DOHH2 (cell line): ENCODE data around the gene RSPH6A.

Source experiments
- H3F3A ChIP-seq: fragments of 200-600 bp; sonication (generic), shearing (Covaris generic); 2 replicates; pipeline ENCODE4 v1.6.0; 2016; ENCODE audit warnings: antibody characterized with exemption, mild to moderate bottlenecking; ENCODE audit not compliant: control insufficient read depth, insufficient read depth
- H3K27ac ChIP-seq: fragments of 200-600 bp; sonication (generic); 2 replicates; pipeline ENCODE4 v1.5.1; 2014; ENCODE audit warnings: low read depth, mild to moderate bottlenecking, low read length, moderate library complexity
- H3K27me3 ChIP-seq: fragments of 200-600 bp; sonication (generic); 2 replicates; pipeline ENCODE4 v1.6.1; 2014; ENCODE audit warnings: mild to moderate bottlenecking, low read length, mixed read lengths; ENCODE audit not compliant: control insufficient read depth
- H3K36me3 ChIP-seq: fragments of 200-600 bp; sonication (generic); 2 replicates; pipeline ENCODE4 v1.6.1; 2014; ENCODE audit warnings: mild to moderate bottlenecking, low read length, moderate library complexity, mixed read lengths; ENCODE audit not compliant: control insufficient read depth
- H3K4me1 ChIP-seq: fragments of 200-600 bp; sonication (generic); 2 replicates; pipeline ENCODE4 v1.6.1; 2014; ENCODE audit warnings: mild to moderate bottlenecking, low read length, mixed read lengths; ENCODE audit not compliant: control insufficient read depth
- H3K4me2 ChIP-seq: fragments of 200-600 bp; sonication (generic); 2 replicates; pipeline ENCODE4 v1.6.0; 2014; ENCODE audit warnings: mild to moderate bottlenecking, low read length, moderate library complexity
- H3K4me3 ChIP-seq: fragments of 200-600 bp; sonication (generic); 2 replicates; pipeline ENCODE4 v1.5.1; 2014; ENCODE audit warnings: mild to moderate bottlenecking, low read length, mixed read lengths
- H3K79me2 ChIP-seq: fragments of 200-600 bp; sonication (generic); 2 replicates; pipeline ENCODE4 v1.6.1; 2014; ENCODE audit warnings: mild to moderate bottlenecking, low read length, mixed read lengths; ENCODE audit not compliant: control insufficient read depth
- H3K9me2 ChIP-seq: fragments of 200-600 bp; sonication (generic); replicated peaks from 2 replicates; pipeline ENCODE4 v1.6.1; 2014; ENCODE audit warnings: mild to moderate bottlenecking, low read length, mixed read lengths; ENCODE audit not compliant: control insufficient read depth
- H3K9me3 ChIP-seq: fragments of 200-600 bp; sonication (generic); 2 replicates; pipeline ENCODE4 v1.6.1; 2014; ENCODE audit warnings: antibody characterized with exemption, low read length, mixed read lengths; ENCODE audit not compliant: control insufficient read depth, insufficient read depth
- H4K20me1 ChIP-seq: fragments of 200-600 bp; sonication (generic); 2 replicates; pipeline ENCODE4 v1.6.0; 2014; ENCODE audit warnings: low read depth, mild to moderate bottlenecking, antibody characterized with exemption, low read length, moderate library complexity; ENCODE audit not compliant: control insufficient read depth, insufficient read depth
- EZH2phosphoT487 ChIP-seq: fragments of 200-600 bp; sonication (generic); IDR thresholded peaks from 2 replicates; pipeline ENCODE4 v1.6.1; 2017; ENCODE audit warnings: borderline replicate concordance, mild to moderate bottlenecking, antibody characterized with exemption, low read length, moderate library complexity, mixed read lengths
- TF ChIP-seq, protein P1 (sequence below): fragments of 200-600 bp; sonication (generic); IDR thresholded peaks from one replicate; pipeline ENCODE4 v1.5.1; 2014; ENCODE audit warnings: antibody characterized with exemption, mild to moderate bottlenecking, low read depth, low read length; ENCODE audit not compliant: poor library complexity, severe bottlenecking

RSPH6A gene

DNA sequence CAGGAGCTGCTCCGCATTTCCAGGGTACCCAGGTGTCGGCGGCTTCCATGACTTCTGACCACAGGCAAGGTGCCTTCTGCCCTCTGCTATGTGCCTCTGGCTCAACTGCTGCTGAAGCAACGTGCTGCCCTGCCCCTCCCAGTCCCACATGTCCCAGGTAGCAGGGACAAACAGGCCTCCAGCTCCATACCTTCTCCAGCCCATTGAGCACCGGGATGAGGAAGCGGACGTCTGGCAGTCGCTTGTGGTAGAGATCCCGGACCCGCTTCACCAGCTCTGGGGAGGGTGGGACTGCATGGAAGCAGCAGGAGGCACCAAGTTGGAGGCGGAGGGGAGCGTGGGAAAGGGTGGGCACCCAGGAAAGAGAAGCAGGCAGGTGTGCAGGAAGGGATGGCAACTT, 8.1 kb upstream of the RSPH6A start:
- Histone ChIP-seq H3K36me3 (peaks cover 79% of the 10 kb centered on the region), H3K4me3 (no peak overlapping the region), H3K4me2 (no peak overlapping the region), H3K79me2 (no peaks in the 10 kb centered on the region), H3K9me2 (no peaks in the 10 kb centered on the region), H3K27ac (no peak overlapping the region), H3K27me3 (no peaks in the 10 kb centered on the region), H4K20me1 (0 out of 2 replicates have a peak, but pooled peaks cover 2% of the 10 kb centered on the region), H3F3A (no peaks in the 10 kb centered on the region), H3K4me1 (no peaks in the 10 kb centered on the region), H3K9me3 (no peaks in the 10 kb centered on the region)
- TF ChIP-seq, protein P1, sequence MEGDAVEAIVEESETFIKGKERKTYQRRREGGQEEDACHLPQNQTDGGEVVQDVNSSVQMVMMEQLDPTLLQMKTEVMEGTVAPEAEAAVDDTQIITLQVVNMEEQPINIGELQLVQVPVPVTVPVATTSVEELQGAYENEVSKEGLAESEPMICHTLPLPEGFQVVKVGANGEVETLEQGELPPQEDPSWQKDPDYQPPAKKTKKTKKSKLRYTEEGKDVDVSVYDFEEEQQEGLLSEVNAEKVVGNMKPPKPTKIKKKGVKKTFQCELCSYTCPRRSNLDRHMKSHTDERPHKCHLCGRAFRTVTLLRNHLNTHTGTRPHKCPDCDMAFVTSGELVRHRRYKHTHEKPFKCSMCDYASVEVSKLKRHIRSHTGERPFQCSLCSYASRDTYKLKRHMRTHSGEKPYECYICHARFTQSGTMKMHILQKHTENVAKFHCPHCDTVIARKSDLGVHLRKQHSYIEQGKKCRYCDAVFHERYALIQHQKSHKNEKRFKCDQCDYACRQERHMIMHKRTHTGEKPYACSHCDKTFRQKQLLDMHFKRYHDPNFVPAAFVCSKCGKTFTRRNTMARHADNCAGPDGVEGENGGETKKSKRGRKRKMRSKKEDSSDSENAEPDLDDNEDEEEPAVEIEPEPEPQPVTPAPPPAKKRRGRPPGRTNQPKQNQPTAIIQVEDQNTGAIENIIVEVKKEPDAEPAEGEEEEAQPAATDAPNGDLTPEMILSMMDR = no peak
- TF ChIP-seq EZH2phosphoT487 = no peak

DNA sequence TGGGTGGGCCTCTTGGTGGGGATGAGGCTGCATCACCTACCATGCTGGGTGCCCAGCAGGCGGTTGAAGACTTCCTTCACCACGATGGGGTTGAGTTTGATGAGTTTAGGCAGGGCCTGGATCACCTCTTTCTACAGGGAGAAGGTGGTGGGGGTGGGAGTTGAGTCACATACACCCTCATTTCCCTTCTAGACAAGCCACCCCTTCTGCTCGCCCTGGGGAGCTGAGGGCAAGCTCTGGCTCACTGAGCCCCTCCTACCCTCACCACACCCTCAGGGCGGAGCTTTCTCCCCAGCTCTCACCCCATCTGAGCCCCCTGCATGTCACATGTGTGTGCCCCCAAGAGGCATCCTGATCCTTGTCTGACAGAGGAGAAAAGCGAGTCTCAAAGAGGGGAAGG, 7.6 kb upstream of the RSPH6A start:
- no peaks in the 10 kb centered on the region for H3K27me3 ChIP-seq
- TF ChIP-seq, protein P1 = no peak
- no peak for TF ChIP-seq EZH2phosphoT487
- H3K9me2 ChIP-seq = no peaks in the 10 kb centered on the region
- no peak overlapping the region for H3K4me2 ChIP-seq
- H3K4me3 ChIP-seq = no peak overlapping the region
- no peak overlapping the region for H3K27ac ChIP-seq
- no peaks in the 10 kb centered on the region for H3F3A ChIP-seq
- no peaks in the 10 kb centered on the region for H3K79me2 ChIP-seq
- 0 out of 2 replicates have a peak, but pooled peaks cover 2% of the 10 kb centered on the region for H4K20me1 ChIP-seq
- peaks cover 75% of the 10 kb centered on the region for H3K36me3 ChIP-seq
- no peaks in the 10 kb centered on the region for H3K9me3 ChIP-seq
- H3K4me1 ChIP-seq = peaks cover 1% of the 10 kb centered on the region

- no peak overlapping the region for H3K4me3 ChIP-seq
- no peaks in the 10 kb centered on the region for H3K9me2 ChIP-seq
- peaks cover 63% of the 10 kb centered on the region for H3K36me3 ChIP-seq
- H3K4me1 ChIP-seq = peaks cover 11% of the 10 kb centered on the region
- H3K4me2 ChIP-seq = no peak overlapping the region
- TF ChIP-seq, protein P1 = no peak
- TF ChIP-seq EZH2phosphoT487 = no peak
- H3K9me3 ChIP-seq = no peaks in the 10 kb centered on the region
- H3F3A ChIP-seq = no peaks in the 10 kb centered on the region
- H3K79me2 ChIP-seq = no peaks in the 10 kb centered on the region
- no peaks in the 10 kb centered on the region for H3K27me3 ChIP-seq
- no peak overlapping the region for H3K27ac ChIP-seq
- H4K20me1 ChIP-seq = peaks cover 5% of the 10 kb centered on the region; the same call in 1 of the 2 replicates
These were observed 6.5 kb upstream of the RSPH6A start for GRCh38 chr19:45821570-45821969.
